Measurements from ENCODE around the gene FAM171A1. TPM values are rescaled to one million over a fixed set of nuclear protein-coding genes. Genes with fewer than 3 reads are reported as not detected.
"Not testable (repeated sequence)": the region's sequence is repeated elsewhere in the genome, so short reads cannot be mapped to it uniquely, and the experiment has no call there.

Gene FAM171A1
- total RNA-seq: 75.6 and 86.1 TPM in 2 replicates
- long read RNA-seq, transcript FAM171A1-201 (8 exons, 3,952 nt): major isoform, 25 of 115 reads
- long read RNA-seq, partial matches to known transcripts: 21 of 115 reads
- long read RNA-seq, other reads (novel, unspliced or antisense): 69 of 115 reads

DNA sequence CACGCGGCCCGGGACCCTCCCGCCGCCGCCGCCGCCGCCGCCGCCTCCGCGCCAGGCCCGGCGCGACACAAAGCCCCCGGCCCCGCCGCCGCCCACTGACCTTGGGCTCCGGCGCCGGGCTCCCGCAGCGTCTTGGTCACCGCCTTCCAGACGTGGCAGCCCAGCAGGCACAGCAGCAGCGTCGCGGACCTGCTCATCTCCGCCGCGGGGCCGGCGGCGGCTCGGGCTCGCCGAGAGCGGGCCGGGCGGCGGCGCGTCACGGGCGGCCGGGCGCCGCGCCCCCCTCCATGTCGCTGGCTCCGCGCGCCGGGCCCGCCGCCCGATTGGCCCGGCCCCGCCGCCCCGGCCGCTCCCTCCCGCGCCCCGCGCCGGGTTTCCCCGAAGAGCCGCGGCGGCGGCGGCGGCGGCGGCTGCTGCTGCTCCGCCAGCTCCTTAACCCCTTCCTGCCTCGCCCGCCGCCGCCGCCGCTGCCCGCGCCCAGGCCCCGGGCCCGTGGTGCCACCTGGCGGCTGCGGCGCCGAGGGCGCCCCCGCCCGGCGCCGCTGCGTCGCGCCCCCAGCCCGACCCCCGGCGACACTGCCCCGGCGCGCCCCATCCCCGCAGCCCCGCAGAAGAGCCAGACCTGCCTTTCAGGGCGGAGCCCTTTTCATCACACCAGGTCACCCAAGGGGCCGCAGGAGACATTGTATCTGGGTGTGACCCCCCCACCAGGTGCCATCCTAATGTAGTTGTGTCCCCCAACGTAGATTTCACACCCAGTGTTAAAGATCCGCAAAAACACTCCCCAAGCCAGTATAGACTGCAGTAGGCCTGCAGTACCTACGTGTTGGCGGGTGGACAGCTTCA lies at the start of gene FAM171A1:
FAM171A1 (minus strand) TSS at position 434 of the 846 bp plus-strand sequence; CDS start at position 197, 237 bp downstream.
- H3K27ac Mint-ChIP-seq: peak within 1 kb of the TSS; percentile 97
- H3K4me3 Mint-ChIP-seq (ENCODE audit: low read depth): peak within 1 kb of the TSS; percentile 93
- peaks cover 20% of the 10 kb centered on the region for H3K4me1 Mint-ChIP-seq (ENCODE audit: low read depth)
- H3K36me3 Mint-ChIP-seq (ENCODE audit: insufficient read depth): peaks cover 4% of the 10 kb centered on the region
- peak; percentile 63 for DNase-seq (ENCODE audit: low spot score, unreplicated experiment)
- peak; percentile 39 for TF ChIP-seq CTCF (IDR thresholded peaks at IDR 0.05; ENCODE audit: unreplicated experiment)
- peaks cover 12% of the 10 kb centered on the region for H3K27me3 Mint-ChIP-seq
- no peaks in the 10 kb centered on the region for H3K9me3 Mint-ChIP-seq (ENCODE audit: low read depth)

- Mint-ChIP-seq H3K27me3 (no peaks in the 10 kb centered on the region), H3K9me3 (ENCODE audit: low read depth) (peaks cover 10% of the 10 kb centered on the region), H3K27ac (no peak overlapping the region), H3K36me3 (ENCODE audit: insufficient read depth) (peaks cover 1% of the 10 kb centered on the region), H3K4me1 (ENCODE audit: low read depth) (no peaks in the 10 kb centered on the region), H3K4me3 (ENCODE audit: low read depth) (no peak overlapping the region)
- no peak for TF ChIP-seq CTCF (IDR thresholded peaks at IDR 0.05; ENCODE audit: unreplicated experiment)
- DNase-seq (ENCODE audit: low spot score, unreplicated experiment): no peak
Measured at GRCh38 chr10:15420858-15421257, 49.8 kb upstream of the FAM171A1 start.

DNA sequence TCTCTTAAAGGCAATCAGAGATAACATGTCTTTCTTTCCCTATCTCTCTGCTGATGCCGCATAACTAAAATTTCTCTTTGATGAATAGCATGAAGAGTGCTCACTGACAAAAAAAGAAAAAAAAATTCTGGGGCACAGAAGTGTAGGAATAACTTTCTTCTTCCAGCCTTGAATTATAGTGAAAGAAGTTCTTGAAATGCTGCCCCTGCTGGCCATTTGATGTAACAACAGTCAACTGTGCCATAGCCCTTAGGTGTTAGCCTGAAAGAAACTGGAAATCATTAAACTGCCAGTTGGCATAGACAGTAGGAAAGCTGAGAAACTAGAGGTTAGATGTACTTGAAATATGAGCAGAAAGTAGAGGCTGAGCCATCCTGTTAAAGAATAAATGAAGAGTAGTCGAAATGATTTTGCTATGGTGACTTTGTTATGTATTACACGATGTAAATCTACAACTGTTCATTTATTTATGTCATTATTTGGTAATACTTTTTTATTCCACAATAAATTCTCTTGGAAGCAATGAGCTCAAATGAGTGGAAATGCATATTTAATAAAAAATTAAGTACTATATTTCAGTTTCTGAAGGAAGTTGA lies 48.3 kb upstream of the FAM171A1 start:
- peaks cover 1% of the 10 kb centered on the region for H3K36me3 Mint-ChIP-seq (ENCODE audit: insufficient read depth)
- H3K4me3 Mint-ChIP-seq (ENCODE audit: low read depth): no peak overlapping the region
- H3K9me3 Mint-ChIP-seq (ENCODE audit: low read depth): peaks cover 15% of the 10 kb centered on the region
- TF ChIP-seq CTCF (IDR thresholded peaks at IDR 0.05; ENCODE audit: unreplicated experiment): peak; percentile 86
- H3K27ac Mint-ChIP-seq: no peak overlapping the region
- H3K4me1 Mint-ChIP-seq (ENCODE audit: low read depth): no peaks in the 10 kb centered on the region
- H3K27me3 Mint-ChIP-seq: no peaks in the 10 kb centered on the region
- no peak for DNase-seq (ENCODE audit: low spot score, unreplicated experiment)

DNA sequence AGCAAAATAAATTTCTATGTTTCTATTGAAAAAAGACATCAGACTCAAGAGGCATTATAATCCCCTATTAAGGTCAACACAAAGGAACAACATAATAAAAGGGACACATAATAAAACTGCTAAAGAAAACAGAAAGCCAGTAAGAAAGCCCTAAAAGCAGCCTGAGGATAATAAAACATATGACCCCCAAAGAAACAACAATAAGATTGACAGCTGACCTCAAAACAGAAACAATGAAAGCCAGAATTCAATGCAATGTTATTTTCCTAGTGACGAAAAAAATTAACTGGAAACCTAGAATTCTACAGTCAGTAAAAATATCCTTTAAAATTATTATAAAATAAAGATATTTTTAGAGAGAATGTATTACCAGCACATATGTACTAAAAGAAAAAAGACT lies 44.9 kb upstream of the FAM171A1 start:
- Mint-ChIP-seq H3K9me3 (ENCODE audit: low read depth) (peaks cover 12% of the 10 kb centered on the region), H3K27ac (no peak overlapping the region), H3K4me1 (ENCODE audit: low read depth) (no peaks in the 10 kb centered on the region), H3K27me3 (no peaks in the 10 kb centered on the region), H3K36me3 (ENCODE audit: insufficient read depth) (peaks cover 1% of the 10 kb centered on the region), H3K4me3 (ENCODE audit: low read depth) (no peak overlapping the region)
- TF ChIP-seq CTCF (IDR thresholded peaks at IDR 0.05; ENCODE audit: unreplicated experiment): no peak
- DNase-seq (ENCODE audit: low spot score, unreplicated experiment): no peak

GRCh38 chr10:15411010-15411409 lies 39.9 kb upstream of the FAM171A1 start:
- DNase-seq (ENCODE audit: low spot score, unreplicated experiment): no peak
- Mint-ChIP-seq H3K9me3 (ENCODE audit: low read depth) (peaks cover 4% of the 10 kb centered on the region), H3K27ac (no peak overlapping the region), H3K4me1 (ENCODE audit: low read depth) (no peaks in the 10 kb centered on the region), H3K4me3 (ENCODE audit: low read depth) (no peak overlapping the region), H3K27me3 (no peaks in the 10 kb centered on the region), H3K36me3 (ENCODE audit: insufficient read depth) (no peaks in the 10 kb centered on the region)
- TF ChIP-seq CTCF (IDR thresholded peaks at IDR 0.05; ENCODE audit: unreplicated experiment): no peak

- H3K27me3 Mint-ChIP-seq; H3K9me3 Mint-ChIP-seq (ENCODE audit: low read depth); H3K36me3 Mint-ChIP-seq (ENCODE audit: insufficient read depth); H3K4me1 Mint-ChIP-seq (ENCODE audit: low read depth); H3K4me3 Mint-ChIP-seq (ENCODE audit: low read depth); DNase-seq (ENCODE audit: low spot score, unreplicated experiment); H3K27ac Mint-ChIP-seq: not testable (repeated sequence)
Measured at GRCh38 chr10:15409350-15409749, 38.3 kb upstream of the FAM171A1 start.
